ENCODE measurements around the gene PALLD.

GRCh38 chr4:168758351-168758876, 261.6 kb downstream of the PALLD start:
- TF ChIP-seq CTCF (optimal IDR thresholded peaks at IDR 0.05 in 1 of 3, IDR thresholded peaks at IDR 0.05 in 1 of 3, conservative IDR thresholded peaks at IDR 0.05 in 1 of 3; ENCODE audit: extremely low read depth in 1 of 3, insufficient read depth in 2 of 3, low read length in 3 of 3), result no peak
- no peak for TF ChIP-seq EZH2 (IDR thresholded peaks at IDR 0.05; ENCODE audit: low read length)

Measured in keratinocyte (primary cell).